Measurements from ENCODE around the gene NRROS. TPM values are rescaled to one million over a fixed set of nuclear protein-coding genes. Genes with fewer than 3 reads are reported as not detected.

NRROS gene
- polyA plus RNA-seq, 1 of the 3 experiments (the other 2 are of a cell fraction), result 0.25 TPM

DNA sequence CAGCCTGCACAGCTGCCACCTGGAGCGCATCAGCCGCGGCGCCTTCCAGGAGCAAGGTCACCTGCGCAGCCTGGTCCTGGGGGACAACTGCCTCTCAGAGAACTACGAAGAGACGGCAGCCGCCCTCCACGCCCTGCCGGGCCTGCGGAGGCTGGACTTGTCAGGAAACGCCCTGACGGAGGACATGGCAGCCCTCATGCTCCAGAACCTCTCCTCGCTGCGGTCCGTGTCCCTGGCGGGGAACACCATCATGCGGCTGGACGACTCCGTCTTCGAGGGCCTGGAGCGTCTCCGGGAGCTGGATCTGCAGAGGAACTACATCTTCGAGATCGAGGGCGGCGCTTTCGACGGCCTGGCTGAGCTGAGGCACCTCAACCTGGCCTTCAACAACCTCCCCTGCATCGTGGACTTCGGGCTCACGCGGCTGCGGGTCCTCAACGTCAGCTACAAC is 20.4 kb downstream of the NRROS start:
- no peak for DNase-seq
- no peaks in the 10 kb centered on the region for H3K36me3 ChIP-seq (replicated peaks in 1 of 2; ENCODE audit: control insufficient read depth in 1 of 2, insufficient read depth in 2 of 2, low read length in 1 of 2)
- peaks cover 4 to 5% of the 10 kb centered on the region in 2 experiments; a peak in 2 of 4 replicates for H3K4me1 ChIP-seq (ENCODE audit: control insufficient read depth in 1 of 2, insufficient read depth in 2 of 2, low read depth in 1 of 2, low read length in 1 of 2)
- H2AFZ ChIP-seq (ENCODE audit: low read depth), result no peak overlapping the region
- no peak overlapping the region for H3K9ac ChIP-seq
- WGBS (ENCODE audit: low lambda C conversion rate), result 95% methylated on average over 24 of the region's 35 CpGs
- no peak overlapping the region for H3K4me3 ChIP-seq (ENCODE audit: low read depth in 2 of 2, low read length in 1 of 2)
- H3F3A ChIP-seq (replicated peaks; ENCODE audit: insufficient read depth), result peaks cover 5% of the 10 kb centered on the region
- no peaks in the 10 kb centered on the region for H3K9me3 ChIP-seq
- H3K4me2 ChIP-seq, result no peak overlapping the region
- no peaks in the 10 kb centered on the region for H3K27me3 ChIP-seq (ENCODE audit: insufficient read depth)
- ChIA-PET POLR2A (no interaction called here), CTCF (interaction anchor here (1.7 kb wide), 1 partner anchor 50 kb away, joined by 4 read pairs; no protein-coding TSS in a partner anchor)
- no peaks in the 10 kb centered on the region for H4K20me1 ChIP-seq (ENCODE audit: insufficient read depth)
- H3K27ac ChIP-seq (ENCODE audit: low read depth in 2 of 2, low read length in 1 of 2), result no peak overlapping the region
- H3K79me2 ChIP-seq (ENCODE audit: insufficient read depth), result no peaks in the 10 kb centered on the region
- no peak for TF ChIP-seq GABPA (IDR thresholded peaks at IDR 0.05; ENCODE audit: low read depth)
- TF ChIP-seq TEAD4 (IDR thresholded peaks at IDR 0.05; ENCODE audit: borderline replicate concordance, insufficient read depth), result no peak
- no peak for TF ChIP-seq SMC3 (IDR thresholded peaks at IDR 0.05; ENCODE audit: low read depth, low read length)
- TF ChIP-seq, protein P1, sequence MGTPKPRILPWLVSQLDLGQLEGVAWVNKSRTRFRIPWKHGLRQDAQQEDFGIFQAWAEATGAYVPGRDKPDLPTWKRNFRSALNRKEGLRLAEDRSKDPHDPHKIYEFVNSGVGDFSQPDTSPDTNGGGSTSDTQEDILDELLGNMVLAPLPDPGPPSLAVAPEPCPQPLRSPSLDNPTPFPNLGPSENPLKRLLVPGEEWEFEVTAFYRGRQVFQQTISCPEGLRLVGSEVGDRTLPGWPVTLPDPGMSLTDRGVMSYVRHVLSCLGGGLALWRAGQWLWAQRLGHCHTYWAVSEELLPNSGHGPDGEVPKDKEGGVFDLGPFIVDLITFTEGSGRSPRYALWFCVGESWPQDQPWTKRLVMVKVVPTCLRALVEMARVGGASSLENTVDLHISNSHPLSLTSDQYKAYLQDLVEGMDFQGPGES (IDR thresholded peaks at IDR 0.05; ENCODE audit: low read depth, low read length), result no peak
- TF ChIP-seq, protein P2, sequence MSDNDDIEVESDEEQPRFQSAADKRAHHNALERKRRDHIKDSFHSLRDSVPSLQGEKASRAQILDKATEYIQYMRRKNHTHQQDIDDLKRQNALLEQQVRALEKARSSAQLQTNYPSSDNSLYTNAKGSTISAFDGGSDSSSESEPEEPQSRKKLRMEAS (IDR thresholded peaks at IDR 0.05; ENCODE audit: low read depth), result no peak
- TF ChIP-seq, protein P3, sequence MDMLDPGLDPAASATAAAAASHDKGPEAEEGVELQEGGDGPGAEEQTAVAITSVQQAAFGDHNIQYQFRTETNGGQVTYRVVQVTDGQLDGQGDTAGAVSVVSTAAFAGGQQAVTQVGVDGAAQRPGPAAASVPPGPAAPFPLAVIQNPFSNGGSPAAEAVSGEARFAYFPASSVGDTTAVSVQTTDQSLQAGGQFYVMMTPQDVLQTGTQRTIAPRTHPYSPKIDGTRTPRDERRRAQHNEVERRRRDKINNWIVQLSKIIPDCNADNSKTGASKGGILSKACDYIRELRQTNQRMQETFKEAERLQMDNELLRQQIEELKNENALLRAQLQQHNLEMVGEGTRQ (IDR thresholded peaks at IDR 0.05; ENCODE audit: borderline replicate concordance, low read depth, low read length), result no peak
- no peak for TF ChIP-seq POLR2AphosphoS5 (IDR thresholded peaks at IDR 0.05; ENCODE audit: low read depth, low read length)
- TF ChIP-seq YY1 (IDR thresholded peaks at IDR 0.05; ENCODE audit: low read depth), result no peak
- TF ChIP-seq, protein P4, sequence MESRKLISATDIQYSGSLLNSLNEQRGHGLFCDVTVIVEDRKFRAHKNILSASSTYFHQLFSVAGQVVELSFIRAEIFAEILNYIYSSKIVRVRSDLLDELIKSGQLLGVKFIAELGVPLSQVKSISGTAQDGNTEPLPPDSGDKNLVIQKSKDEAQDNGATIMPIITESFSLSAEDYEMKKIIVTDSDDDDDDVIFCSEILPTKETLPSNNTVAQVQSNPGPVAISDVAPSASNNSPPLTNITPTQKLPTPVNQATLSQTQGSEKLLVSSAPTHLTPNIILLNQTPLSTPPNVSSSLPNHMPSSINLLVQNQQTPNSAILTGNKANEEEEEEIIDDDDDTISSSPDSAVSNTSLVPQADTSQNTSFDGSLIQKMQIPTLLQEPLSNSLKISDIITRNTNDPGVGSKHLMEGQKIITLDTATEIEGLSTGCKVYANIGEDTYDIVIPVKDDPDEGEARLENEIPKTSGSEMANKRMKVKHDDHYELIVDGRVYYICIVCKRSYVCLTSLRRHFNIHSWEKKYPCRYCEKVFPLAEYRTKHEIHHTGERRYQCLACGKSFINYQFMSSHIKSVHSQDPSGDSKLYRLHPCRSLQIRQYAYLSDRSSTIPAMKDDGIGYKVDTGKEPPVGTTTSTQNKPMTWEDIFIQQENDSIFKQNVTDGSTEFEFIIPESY (IDR thresholded peaks at IDR 0.05; ENCODE audit: borderline replicate concordance, low read depth), result no peak
- no peak for TF ChIP-seq SIN3A (IDR thresholded peaks at IDR 0.05; ENCODE audit: borderline replicate concordance, low read depth, low read length)
- TF ChIP-seq, protein P5, sequence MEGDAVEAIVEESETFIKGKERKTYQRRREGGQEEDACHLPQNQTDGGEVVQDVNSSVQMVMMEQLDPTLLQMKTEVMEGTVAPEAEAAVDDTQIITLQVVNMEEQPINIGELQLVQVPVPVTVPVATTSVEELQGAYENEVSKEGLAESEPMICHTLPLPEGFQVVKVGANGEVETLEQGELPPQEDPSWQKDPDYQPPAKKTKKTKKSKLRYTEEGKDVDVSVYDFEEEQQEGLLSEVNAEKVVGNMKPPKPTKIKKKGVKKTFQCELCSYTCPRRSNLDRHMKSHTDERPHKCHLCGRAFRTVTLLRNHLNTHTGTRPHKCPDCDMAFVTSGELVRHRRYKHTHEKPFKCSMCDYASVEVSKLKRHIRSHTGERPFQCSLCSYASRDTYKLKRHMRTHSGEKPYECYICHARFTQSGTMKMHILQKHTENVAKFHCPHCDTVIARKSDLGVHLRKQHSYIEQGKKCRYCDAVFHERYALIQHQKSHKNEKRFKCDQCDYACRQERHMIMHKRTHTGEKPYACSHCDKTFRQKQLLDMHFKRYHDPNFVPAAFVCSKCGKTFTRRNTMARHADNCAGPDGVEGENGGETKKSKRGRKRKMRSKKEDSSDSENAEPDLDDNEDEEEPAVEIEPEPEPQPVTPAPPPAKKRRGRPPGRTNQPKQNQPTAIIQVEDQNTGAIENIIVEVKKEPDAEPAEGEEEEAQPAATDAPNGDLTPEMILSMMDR (IDR thresholded peaks at IDR 0.05), result no peak
- TF ChIP-seq ELF1 (IDR thresholded peaks at IDR 0.05), result no peak
- no peak for TF ChIP-seq GATA2 (CRISPR knock-in tag; IDR thresholded peaks at IDR 0.05)
- TF ChIP-seq TCF12 (IDR thresholded peaks at IDR 0.05), result no peak
- TF ChIP-seq, protein P6, sequence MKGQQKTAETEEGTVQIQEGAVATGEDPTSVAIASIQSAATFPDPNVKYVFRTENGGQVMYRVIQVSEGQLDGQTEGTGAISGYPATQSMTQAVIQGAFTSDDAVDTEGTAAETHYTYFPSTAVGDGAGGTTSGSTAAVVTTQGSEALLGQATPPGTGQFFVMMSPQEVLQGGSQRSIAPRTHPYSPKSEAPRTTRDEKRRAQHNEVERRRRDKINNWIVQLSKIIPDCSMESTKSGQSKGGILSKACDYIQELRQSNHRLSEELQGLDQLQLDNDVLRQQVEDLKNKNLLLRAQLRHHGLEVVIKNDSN (IDR thresholded peaks at IDR 0.05; ENCODE audit: borderline replicate concordance, low read depth), result no peak
- no peak for TF ChIP-seq RCOR1 (IDR thresholded peaks at IDR 0.05; ENCODE audit: low read length)
- no peak for TF ChIP-seq EP300 (IDR thresholded peaks at IDR 0.05; ENCODE audit: borderline replicate concordance in 1 of 2, low read depth in 1 of 2, low read length in 1 of 2)
- H3K9me2 ChIP-seq, result no peaks in the 10 kb centered on the region
